Fibroblast of skin of back (primary cell): ENCODE results near the gene ADCY2. TPM values are rescaled to one million over a fixed set of nuclear protein-coding genes. Genes with fewer than 3 reads are reported as not detected.
A peak's percentile ranks its signal among the peaks of the same experiment; 100 is the strongest.

Experiments
- DNase-seq: peaks from one replicate; pipeline ENCODE4 v3.0.0-alpha.2; 2013
- polyA plus RNA-seq, 2 experiments: library from polyadenylated mRNA; unstranded; fragments of 120-200 nt; gene quantifications; one replicate each; pipeline ENCODE4 v1.2.1, GENCODE V29; 2013; ENCODE audit not compliant: insufficient read length in 2 of 2

The ADCY2 gene
- polyA plus RNA-seq (2013, experiment 1 of 2; ENCODE audit: insufficient read length) = 0.49 TPM
- polyA plus RNA-seq (2013, experiment 2 of 2; ENCODE audit: insufficient read length) = 0.42 TPM

GRCh38 chr5:7395947-7396712 is at the start of gene ADCY2:
TSS of gene ADCY2 (plus strand) at chr5:7396138. CDS start at chr5:7396297, 159 bp downstream.
- DNase-seq = peak; percentile 24

- no peak for DNase-seq
Measured at GRCh38 chr5:7347377-7347776, 48.6 kb upstream of the ADCY2 start.

- no peak for DNase-seq
Measured at GRCh38 chr5:7348168-7348854, 47.6 kb upstream of the ADCY2 start.

- DNase-seq = no peak
Measured at GRCh38 chr5:7361593-7361992, 34.3 kb upstream of the ADCY2 start.

DNA sequence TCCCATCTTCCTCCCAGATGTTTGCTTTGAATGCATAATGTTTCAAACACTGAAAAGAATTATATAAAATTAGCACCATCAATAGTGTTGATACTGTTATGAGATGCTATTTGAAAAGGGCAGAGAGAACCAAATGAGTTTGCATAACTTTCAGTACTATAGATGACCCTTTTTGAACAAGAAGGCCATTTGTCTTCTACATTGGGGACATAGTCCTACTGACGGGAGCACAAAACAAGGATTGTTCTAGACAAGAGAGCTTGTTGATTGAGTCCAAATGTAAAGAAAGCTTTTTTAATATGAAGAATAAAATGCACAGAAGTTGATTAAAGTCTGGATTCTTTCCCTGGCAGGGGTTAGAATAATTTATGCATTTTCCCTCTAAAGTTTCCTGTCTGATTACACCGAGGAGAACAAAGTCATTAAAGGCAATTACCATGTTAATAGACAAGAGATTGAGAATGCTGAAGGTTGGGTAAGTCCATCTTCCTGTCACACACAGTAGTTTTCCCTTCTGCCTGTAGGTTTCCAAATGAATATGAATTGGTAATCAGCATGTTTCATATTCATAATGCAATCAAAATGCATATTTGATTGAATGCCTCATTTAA is 32.8 kb upstream of the ADCY2 start:
- no peak for DNase-seq

DNA sequence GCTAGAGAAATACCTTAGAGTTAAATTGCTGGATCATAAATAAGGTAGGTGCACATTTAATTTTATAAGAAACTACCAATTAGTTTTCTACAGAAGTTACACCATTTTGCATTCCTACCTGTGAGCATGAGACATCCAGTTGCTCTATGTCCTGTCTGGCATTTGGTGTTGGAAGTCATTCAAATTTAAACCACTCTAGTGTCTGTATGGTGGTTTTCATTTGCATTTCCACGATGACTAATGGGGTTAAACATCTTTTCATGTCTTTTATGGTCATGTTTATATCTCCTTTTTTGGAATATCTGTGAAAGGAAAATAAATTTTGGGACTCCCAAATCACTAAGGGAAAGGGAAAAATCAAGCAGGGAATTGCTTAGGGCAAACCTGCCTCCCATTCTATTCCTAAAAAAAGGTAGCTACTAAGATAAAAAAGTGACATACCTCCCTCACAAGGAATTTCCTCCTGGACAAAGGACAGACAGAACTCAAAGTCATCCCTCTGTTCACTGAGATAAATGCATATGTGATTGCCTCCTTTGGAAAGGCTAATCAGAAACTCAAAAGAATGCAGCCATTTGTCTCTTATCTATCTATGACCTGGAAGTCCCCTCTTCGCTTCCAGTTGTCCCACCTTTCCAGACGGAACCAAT is 31.6 kb upstream of the ADCY2 start:
- DNase-seq = peak; percentile 19

DNA sequence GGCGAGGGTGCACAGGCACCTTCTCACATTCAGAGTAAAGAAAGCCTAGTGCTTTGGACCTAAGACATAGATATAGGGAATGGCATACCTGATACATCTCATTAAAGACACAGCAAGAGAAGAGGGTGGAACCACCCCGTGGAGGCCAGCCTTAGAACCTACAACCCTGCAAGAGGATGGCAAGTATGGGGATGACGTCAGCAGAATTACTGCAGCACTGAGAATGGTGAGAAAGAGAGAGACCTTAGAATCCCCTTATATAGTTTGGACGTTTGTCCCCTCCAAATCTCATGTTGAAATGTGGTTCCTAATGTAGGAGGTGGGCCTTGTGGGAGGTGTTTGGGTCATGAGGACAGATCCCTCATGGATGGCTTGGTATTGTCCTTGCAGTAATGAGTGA is 28.2 kb upstream of the ADCY2 start:
- DNase-seq = no peak

- no peak for DNase-seq
Measured at GRCh38 chr5:7372399-7372798, 23.5 kb upstream of the ADCY2 start.

- no peak for DNase-seq
Measured at GRCh38 chr5:7374186-7374585, 21.8 kb upstream of the ADCY2 start.

- DNase-seq = no peak
Measured at GRCh38 chr5:7375457-7375856, 20.5 kb upstream of the ADCY2 start.

DNA sequence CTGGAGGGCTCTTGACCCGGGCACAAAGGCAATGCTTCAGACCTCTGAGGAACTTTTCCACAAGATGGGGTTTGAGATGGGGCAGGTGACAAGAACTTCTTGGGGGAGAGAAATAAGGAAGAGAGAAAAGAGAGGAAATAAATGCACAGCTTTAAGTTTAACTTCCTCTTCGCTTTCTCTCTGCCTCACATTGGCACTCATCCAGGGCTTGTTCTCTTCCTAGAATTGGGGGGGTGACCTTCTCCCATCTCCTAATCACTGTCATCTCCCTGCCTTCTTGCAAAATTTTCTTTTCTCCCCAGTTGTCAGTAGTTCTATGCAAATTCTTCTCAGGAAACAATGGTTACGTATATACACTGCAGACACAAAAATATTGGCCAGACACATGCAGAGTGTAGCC is 19.1 kb upstream of the ADCY2 start:
- no peak for DNase-seq

GRCh38 chr5:7377761-7378160 is 18.2 kb upstream of the ADCY2 start:
- DNase-seq = no peak

GRCh38 chr5:7382588-7382987 is 13.3 kb upstream of the ADCY2 start:
- DNase-seq = no peak

DNA sequence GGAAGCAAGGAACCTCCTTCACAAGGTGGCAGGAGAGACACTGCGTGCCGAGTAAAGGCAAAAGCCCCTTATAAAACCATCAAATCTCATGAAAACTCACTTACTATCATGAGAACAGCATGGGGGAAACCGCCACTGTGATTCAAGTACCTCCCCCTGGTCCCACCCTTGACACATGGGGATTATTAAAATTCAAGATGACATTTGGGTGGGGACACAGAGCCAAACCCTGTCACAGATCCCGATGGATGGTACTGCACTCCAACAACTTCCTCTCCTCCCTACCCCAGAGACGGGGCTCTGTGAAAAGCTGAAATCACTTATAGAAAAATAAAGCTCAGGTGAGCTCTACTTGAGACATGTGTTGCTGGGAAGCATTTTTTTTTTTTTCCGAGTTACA is 10.3 kb upstream of the ADCY2 start:
- no peak for DNase-seq

DNA sequence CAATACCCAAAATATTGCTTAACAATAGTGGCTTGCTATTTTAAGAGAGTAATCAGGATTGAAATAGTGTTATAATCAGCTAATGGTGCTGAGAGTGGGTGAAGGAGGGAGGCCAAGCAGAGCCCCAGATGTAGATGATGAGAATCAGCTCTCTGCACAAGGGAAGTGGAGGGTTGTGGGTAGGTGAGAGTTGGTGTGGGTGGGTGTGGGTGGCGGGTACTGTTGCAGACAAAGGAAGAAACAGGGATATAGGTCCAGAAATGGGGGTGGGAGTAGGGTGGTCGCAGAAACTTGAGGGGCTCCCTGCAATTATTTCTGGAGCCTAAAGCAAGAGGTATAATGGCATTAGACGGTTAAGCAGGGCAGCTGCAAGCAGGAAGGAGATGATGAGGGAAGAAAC is 7.4 kb upstream of the ADCY2 start:
- DNase-seq = no peak

- DNase-seq = no peak
Measured at GRCh38 chr5:7391215-7391614, 4.7 kb upstream of the ADCY2 start.

- peak; percentile 44 for DNase-seq
Measured at GRCh38 chr5:7391814-7392692, 3.9 kb upstream of the ADCY2 start.

GRCh38 chr5:7392693-7393024 is 3.3 kb upstream of the ADCY2 start:
- no peak for DNase-seq

DNA sequence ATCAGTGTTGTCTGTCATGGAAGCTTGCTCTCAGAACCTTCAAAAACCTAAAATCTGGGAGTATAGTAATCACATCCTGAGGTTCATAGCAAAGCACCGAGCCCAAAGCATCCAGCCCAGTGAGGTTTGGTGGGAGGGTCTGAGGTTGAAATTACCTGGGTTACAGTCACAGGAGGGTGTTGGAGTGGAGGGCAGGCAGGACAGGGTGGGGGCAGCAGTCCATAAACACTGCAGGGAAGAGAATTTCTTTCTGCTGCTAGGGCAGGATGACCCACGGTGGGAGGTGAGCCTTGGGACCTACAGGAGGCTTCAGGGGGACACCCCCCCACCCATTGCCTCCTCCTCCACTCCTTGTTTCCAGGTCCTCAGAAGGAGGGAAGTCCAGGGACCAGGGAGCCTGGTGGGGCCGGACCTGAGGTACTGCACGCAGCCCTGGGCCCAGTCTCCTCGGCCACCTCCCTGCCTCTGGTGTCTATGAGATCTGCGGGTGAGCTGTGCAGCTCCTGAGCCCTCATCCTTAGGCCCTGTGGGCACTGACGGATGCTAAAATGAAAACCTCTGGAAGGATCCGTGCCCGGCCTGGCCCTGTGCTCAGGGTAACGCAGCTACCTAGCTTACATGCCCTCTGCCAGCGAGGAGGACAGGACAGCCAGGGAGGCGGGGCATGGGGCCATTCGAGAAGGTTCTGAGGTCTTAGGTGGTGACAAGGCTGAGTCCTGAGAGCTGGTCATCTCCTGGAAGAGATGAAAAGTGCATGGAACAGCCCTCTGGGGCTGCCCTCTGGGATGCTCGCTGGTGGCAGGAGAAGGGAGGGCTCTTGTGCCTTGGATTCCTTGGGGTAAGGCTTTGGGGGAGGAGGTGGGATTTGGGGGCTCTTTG is 1.8 kb upstream of the ADCY2 start:
- DNase-seq = no peak

GRCh38 chr5:7394889-7395431 is 978 bp upstream of the ADCY2 start:
- DNase-seq = no peak

DNA sequence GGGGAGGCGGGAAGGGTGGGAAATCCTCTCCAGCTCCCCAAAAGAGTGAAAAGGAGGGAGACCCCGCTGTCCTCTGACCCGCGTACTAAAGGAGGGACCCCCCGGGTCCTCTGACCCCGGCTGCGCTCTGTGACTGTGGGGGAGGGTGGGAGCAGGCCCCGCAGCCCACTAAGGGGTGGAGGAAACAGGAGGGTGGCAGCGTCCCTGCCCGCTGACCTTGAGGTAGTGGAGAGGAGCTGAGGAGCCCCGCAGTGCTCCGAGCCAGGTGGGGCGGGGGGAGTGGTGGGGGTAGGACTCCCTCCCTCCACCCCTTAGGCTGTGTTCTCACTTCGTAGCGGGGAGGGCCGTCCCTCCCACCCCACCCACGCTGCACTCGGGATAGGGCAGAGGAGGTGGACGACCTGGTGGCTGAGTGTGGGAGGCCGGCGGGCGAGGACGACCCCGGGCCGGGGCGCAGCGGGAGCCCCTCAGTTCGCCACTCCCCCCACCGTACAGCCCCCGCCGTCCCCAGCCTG is 449 bp upstream of the ADCY2 start:
- no peak for DNase-seq
